Measurements from ENCODE around the gene SPSB3. TPM values are rescaled to one million over a fixed set of nuclear protein-coding genes. Genes with fewer than 3 reads are reported as not detected.

SPSB3 gene
- 24.6 TPM for polyA plus RNA-seq (ENCODE audit: insufficient read length)

DNA sequence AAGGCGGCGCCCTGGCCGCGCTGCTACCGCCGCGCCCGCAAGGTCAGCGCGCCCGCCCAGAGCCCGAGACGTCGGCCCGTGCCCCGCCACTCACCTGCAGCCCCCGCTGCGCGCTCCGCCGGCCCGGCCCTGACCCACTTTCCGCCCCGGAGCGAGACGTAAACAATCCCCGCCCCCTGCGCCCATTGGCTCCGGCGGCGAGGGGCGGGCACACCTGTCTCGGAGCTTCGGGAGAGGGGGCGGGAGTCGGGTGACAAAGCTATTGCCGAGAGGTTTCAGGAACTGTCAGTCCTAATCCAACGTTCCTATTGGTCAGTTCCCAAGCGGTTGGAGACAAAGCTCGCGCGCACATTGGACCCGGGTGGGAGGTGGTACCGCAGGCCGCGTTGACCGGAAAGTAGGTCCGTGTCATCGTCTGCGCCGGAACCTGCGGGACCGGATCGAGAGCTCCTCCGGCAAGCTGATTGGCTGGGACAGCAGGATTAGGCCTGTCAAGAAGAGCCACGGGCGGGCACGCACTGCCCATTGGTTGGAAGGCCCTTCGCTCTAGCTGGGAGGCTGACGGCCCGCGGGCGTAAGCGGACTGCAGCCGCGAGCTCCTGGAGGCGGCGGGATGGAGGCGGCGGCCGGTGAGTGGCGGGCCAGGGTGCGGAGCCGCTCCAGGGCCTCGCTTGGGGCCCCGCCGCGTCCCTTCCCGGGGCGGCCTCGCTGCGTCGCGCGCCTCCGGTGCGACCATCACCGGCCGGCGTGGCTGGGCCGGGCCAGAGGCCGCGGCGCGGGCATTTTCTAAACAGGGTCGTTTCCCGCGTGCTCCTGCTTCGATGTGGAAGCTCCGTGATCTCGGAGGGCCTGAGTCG is at the start of gene SPSB3, which contains the start of gene NUBP2:
SPSB3 (minus strand) TSS at position 164 of the 857 bp plus-strand sequence. CDS start 1,088 bp downstream, outside the sequence.
NUBP2 (plus strand) TSS at position 553 of the 857 bp plus-strand sequence; CDS start at position 614, 61 bp downstream.
- DNase-seq (ENCODE audit: low read depth), result peak; percentile 100

DNA sequence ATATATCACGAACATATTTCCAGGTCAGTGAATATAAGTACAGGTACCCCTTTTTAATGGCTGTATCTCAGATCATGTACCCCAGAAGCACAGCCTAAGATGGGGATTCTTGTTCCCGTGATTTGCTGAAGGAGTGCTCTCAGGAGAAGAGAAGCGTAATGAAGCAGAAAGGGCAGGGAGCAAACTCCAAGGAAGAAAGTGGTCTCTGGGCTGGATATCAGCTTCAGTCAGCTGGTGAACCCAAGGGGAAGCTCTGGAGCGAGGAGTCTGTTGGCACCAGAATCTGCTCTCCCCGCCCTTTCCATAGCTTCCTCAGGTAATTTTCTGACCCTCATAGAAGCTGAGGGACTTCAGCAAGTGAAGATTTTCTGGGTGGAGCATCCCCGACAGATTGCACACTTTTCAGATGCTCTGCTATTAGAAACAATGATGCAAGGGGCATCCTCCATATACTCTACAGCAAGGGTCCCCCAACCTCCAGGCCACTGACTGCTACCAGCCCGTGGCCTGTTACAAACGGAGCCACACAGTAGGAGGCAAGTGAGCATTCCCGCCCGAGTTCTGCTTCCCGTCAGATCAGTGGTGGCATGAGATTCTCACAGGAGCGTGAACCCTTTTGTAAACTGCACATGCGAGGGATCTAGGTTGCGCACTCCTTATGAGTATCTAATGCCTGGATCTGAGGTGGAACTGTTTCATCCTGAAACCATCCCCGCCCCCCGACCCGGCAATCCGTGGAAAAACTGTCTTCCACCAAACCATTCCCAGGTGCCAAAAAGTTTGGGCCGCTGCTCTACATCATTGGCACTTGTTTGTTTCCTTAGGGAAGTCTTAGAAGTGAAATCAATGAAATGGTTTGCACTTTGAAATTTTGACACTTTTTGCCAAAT is 49.1 kb upstream of the SPSB3 start:
- DNase-seq (ENCODE audit: low read depth), result no peak

DNA sequence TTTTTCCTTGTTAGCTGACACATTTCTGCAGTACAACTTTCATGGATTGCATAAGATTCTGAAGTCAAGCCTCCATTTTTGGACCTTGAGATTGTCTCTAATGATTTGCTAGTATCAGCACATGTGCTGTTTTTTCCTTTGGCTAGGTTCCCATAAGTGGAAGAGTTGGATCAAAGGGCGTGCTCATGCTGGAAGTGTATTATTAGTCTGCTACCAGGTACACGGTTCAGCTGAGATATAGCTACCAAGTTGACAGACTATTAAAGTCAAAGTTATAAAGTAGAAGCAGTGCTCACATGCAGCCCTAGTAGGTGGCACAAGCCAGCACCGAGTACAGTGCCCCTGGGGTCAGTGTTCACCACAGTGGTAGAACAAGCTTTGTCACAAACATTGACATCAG is 47.8 kb upstream of the SPSB3 start:
- DNase-seq (ENCODE audit: low read depth), result no peak

DNA sequence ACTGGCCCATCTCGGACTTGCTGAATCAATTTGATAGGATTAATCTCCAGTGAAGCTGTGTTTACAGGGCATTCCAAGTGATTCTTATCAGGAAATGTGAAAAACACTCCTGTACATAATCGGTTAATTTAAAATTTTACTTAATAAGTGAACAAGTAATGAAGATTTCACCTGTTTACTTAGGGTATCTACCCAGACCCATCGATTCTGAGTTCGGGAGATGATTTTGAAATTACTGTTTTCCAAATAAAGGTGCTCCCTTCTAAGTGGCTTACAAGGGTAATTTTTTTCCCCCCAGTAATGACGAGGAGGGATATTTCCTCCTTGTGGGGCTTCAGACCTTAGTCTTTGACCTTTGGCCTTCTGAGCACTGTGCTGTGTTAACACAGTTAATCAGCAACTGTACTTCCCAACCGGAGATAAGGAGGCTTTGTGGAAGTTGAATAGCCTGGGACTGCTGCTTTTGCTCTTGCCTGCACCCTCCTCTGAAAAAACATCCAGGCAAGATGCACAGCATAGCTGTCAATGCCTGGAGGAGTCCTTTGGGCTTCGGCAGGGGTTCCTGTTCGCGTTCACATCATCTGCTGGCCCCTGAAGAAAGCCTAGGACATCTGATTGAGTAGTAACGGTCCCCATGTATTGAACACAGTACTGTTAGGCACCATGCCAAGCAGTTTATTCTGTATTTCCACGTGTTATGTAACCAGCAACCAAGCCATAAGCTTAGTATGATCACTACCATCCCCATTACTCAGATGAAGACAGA is 46.5 kb upstream of the SPSB3 start:
- no peak for DNase-seq (ENCODE audit: low read depth)

DNA sequence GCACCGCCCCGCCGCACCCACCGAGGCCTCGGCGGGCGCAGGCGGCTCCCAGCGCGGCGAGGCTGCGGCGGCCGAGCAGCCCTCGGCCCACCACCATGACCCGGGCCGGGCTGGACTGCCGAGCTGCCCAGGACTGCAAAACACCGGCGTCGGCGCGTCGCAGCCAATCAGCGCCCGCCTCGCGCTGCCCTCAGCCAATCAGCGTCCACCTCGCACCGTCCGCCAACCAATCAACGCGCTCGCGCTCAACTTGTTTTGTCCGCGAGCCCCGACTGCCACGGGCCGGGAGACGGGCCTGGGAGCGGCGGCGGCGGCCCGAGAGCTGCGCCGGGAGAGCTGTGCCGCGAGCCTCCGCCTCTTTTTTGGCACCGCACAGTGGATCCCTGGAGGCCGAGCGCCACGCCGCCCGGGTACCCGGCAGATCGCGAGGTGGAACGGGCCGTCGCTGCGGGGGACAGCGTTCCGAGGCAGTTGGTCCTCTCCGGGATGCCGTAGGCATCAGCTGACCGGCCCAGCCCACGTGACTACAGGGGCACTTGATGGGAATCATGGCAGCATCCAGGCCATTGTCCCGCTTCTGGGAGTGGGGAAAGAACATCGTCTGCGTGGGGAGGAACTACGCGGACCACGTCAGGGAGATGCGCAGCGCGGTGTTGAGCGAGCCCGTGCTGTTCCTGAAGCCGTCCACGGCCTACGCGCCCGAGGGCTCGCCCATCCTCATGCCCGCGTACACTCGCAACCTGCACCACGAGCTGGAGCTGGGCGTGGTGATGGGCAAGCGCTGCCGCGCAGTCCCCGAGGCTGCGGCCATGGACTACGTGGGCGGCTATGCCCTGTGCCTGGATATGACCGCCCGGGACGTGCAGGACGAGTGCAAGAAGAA is 44.6 kb upstream of the SPSB3 start, which contains the start of the genes FAHD1 and HAGH:
FAHD1 (plus strand) TSS at position 516 of the 883 bp plus-strand sequence; CDS start at position 549, 33 bp downstream.
HAGH (minus strand) TSS at position 135 of the 883 bp plus-strand sequence; CDS start at position 97, 38 bp downstream.
- peak; percentile 82 for DNase-seq (ENCODE audit: low read depth)

DNA sequence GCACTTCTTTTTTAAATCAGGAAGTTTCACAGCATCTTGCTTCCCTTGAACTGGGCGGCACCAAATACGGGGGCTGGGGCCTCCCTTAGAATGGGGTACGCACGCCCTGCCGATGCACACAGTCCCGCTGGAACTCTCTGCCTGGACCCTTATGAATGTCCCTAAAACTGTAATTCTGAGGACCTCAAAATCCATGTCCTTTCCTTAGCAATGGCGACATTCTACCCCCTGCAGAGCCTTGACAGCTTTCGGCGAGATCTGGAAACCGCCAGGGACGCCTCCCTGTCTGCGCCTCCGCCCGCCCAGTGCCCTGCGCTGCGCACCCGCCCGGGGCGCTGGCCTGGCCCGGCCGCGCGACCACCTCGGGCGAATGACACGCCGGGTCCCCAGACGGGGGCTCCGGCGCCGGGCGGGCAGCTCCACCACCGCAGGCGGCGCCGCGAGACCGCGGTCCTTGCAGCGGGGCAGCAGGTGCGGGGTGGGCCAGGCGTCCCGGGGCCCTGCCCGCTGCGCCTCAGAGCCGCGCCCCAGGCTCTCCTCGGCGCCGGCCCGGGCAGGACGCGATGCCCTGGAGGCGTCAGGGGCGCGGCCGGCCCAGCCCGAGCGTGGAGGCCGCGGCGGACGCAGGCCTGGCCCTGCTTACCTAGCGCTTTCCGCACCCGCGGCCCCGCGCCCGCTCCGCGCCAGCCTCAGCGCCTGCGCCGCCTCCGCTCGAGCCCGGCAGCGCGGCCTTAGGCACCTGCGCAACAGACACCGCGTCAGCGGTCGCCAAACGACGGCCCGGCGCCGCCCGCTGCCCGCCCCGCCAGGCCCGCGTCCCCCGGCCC is 43.7 kb upstream of the SPSB3 start:
- DNase-seq (ENCODE audit: low read depth), result no peak

DNA sequence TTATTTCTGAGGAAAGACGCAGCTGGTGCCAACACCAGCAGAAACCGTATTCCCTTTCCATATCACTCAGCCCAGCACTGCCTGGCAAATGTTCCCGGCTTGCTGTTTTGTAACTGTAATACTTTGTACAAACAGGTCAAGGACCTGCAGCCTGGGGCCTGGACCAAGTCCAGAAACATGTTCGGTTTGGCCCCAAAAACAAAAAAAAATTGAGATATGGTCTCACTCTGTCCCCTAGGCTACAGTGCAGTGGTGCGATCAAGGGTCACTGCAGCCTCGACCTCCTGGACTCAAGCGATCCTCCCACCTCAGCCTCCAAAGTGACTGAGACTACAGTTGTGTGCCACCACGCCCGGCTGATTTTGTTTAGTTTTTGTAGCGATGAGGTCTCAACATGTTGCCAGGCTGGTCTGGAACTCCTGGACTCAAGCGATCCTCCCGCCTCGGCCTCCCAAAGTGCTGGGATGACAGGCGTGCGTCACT is 43.1 kb upstream of the SPSB3 start:
- no peak for DNase-seq (ENCODE audit: low read depth)

DNA sequence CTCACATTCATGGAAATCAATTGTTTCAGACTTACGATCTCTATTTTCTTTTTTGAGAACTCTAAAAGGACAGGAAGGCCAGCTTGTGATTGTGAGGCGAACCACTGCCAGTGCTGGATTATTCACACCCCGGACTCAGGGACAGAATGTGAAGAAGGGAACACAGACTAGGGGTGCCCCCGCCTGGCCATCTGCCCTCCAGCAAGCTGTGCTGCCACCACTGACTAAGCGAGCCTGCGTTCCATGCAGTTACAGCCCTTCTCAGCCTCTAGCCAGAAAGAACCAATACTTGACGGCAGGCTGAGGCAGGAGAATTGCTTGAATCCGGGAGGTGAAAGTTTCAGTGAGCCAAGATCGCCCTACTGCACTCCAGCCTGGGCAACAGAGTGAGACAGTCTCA is 41.5 kb upstream of the SPSB3 start:
- DNase-seq (ENCODE audit: low read depth), result no peak

DNA sequence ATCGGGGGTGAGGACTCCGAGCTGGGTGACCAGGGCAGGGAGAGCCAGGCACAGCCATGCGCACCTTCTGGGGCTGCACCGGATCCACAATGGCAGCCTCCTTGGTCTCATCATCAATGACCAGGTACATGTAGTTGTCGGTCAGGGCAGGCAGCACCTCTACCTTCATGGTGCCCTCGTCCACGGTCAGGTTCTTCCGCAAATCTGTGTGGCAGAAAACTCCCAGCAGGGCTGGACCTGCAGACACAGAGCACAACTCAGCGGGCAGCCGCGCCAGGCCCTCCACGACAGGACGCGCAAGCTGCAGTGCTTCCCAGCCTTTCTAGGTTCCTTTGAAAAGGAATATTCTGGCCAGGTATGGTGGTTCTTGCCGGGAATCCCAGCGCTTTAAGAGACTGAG is 40.4 kb upstream of the SPSB3 start:
- no peak for DNase-seq (ENCODE audit: low read depth)

DNA sequence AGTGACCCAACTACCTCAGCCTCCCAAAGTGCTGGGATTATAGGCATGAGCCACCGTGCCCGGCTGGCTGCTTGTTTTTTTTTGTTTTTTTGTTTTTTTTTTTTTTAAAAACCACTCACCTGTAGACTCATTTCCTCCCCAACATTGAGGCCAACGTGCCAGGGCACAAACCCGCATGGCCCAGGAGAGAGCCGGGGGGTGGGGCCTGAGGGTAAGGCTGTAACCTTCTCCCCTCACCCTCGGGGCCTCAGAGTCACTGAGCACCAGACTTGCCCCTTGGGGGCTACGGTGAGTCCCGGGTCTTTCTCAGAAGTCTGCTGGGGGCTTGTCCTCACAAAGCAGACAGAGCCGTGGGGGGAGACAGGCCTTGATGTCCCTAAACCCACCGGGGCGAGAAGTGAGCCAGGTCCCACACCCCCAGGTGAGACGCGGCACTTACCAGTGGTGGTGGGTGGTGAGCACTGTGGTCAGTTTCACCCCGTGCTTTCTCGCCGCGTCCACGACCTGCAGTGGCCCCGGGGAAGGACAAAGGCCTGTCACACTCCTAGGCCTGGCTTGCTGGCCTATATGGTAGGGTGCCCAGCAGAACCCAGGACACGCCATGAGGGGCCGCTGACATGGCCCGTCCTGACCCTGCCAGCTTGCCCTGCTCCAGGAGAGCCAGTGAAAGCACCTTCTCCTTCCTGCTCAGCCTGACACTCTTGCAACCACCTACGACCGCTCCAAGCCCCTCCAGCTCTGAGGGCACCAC is 39.7 kb upstream of the SPSB3 start:
- no peak for DNase-seq (ENCODE audit: low read depth)

DNA sequence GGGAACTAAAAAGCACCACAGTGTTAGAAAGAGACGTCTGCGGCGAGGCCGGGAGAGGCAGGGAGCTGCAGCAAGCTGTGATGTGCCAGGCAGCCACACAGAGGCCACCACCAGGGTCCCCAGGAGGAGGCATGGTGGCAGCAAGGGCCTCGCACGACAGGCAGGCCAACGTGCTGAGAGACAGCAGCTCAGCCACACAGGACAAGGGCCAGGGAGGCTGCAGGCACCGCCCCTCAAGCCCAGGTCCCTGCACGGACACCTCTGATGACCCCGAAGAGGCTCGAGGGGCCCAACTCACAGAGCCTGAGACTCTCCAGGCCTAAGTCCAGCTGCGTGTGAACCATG is 38.5 kb upstream of the SPSB3 start:
- DNase-seq (ENCODE audit: low read depth), result no peak

DNA sequence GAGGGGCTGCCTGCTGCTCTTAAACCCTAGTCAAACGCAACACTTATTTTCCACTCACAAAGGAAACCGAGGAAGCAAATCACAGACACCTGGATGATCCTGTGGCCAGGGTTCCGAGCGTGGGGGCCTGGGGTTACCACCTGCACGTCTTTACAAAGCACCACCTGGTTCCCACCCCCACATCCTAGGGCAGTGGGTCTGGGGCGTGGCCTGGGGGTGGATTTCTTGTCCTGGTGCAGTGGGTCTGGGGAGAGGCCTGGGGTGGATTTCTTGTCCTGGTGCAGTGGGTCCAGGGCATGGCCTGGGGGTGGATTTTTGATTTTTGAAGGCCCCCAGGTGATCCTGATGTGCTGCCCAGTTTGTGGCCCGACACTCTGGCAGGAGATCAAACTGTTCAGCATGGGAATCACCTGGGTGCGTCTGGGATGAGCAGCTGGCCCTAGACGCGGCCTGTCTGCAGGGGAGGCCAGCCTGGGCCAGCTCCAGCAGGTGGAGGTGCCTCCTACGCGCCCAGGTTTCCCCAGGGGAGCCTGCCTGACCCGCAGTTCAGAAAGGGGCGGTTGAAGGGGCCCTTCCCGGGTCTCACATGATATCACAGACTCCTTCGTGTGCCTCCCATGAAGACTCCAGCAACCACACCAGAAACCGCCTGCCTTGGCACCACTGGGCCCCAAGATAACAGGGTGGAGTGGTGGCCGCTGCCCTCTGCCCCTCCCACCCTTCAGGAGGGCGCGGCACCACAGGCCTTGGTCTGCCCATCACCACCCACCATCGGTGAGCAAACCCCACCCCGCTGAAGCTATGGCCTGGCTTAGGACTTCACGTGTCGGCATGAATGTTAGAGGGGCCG is 38.0 kb upstream of the SPSB3 start:
- DNase-seq (ENCODE audit: low read depth), result no peak

DNA sequence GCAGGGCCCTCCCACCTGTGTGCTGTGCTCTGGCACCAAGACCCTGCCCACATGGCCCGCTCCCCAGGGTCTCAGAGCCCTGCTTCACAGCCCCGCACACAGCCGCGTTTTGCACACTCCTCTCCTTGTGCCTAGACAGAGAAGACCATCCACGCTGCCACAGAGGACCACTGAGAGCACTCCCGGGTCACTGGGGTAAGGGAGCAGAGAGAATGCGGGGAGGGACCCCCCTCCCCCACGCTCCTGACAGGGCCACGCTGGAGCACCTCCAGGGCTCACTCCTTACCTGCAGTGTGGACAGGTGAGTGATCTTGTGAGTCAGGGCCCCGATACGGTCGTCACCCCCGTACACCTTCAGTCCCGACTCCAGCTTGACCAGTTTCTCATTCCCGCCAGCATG is 37.2 kb upstream of the SPSB3 start:
- no peak for DNase-seq (ENCODE audit: low read depth)

DNA sequence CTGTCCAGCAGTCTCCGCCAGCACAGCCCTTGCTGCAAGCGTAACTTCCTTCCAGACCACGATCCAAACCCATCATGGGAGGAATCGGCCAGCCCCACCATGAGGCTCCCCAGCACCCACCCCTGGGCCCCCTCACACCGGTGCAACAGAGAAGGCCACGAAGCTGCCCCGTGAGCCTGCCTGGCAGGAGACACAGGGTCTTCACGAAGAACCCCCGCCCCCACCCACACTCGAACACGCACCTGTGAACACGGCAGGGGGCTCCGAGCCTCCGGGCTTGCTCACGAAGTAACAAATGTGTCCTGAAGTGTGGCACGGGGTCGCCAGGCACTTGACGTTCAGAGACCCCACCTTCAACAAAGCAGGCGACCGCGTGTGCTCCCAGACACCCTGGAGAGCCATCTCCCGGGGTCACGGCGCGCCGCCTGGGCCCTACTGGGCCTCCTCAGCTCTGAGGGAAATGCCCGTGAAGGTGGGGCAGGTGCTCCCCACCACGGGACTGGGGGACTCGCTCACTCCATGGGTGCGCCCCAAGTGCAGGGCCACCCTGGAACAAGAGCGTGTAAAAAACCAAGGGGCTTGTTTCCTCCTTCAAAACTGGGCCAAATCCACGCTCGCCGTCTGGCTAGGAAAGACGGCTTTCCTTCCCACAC is 36.6 kb upstream of the SPSB3 start:
- DNase-seq (ENCODE audit: low read depth), result no peak

DNA sequence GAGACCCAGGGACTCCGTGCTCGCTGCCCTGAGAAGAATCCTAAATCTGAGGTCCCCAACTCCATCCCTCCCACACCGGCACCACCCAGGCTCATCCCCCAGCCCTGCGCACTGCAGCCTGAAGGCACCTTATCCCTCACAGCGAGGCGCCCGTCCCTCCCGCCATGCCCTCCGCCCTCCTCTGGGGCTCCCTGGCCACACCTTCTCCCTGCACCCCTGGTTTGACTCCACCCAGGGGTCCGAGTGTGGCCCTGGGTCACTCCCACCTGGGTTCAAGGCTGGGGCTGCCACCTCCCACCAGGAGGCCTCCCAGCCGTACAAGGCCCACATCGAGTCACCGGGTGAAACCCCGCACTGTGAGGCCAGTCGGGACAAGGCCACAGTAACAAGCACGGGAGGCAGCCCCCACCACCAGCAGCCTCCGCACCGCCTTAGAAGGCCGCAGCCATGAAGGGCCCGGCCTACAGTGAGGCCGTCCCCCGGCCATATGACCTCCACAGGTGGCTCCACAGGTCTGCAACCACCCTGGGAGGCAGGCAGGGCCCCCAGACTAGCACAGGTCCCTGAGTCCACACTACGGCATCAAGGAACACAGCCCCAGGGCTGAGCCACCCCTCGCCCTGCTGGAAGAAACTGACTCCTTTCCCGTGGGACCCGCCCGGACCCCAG is 36.0 kb upstream of the SPSB3 start:
- no peak for DNase-seq (ENCODE audit: low read depth)

DNA sequence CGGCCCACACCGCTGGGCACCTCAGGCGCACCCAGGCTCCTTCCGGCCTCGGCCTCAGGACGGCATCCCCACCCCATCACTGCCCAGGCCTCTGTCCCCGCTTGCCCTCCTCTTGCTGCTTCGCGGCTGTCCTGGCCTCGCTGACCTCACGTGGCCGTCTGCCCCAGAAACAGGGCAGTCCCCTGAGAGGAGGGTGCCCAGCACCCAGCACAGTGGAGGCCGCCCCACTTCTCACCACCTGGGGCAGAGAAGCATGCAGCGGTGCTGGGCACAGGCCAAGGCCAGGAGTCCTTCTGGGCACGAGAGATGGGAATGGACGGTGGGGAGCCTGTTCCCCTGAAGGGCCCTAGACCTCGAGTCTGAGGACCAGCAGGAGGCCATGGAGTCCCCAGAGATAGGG is 35.3 kb upstream of the SPSB3 start:
- no peak for DNase-seq (ENCODE audit: low read depth)

DNA sequence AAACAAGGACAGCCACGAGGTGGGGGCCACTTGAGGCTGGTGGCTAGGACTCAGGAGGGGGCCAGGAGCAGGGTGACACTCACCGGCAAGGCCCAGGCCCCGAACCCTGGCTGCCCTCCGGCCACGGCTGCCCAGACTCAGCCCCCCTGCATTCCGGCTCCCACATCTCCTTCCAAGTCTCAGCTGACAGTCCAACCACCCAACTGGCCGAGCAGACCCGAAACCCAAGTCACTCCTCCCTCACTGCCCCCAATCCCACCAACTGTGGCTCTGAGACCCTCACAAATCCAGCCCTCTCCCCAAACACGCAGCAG is 34.9 kb upstream of the SPSB3 start:
- no peak for DNase-seq (ENCODE audit: low read depth)
